NCI-H526 (cell line): Measurements from ENCODE around the gene DNAH17.
"Not testable (repeated sequence)": the region's sequence is repeated elsewhere in the genome, so short reads cannot be mapped to it uniquely, and the experiment has no call there.

Experiments
- DNase-seq, 2 experiments: peaks; one replicate each; lab custom pipeline; 2025; lab: John Stamatoyannopoulos, UW

DNAH17 gene

GRCh38 chr17:78522031-78522809 lies 55.0 kb downstream of the DNAH17 start:
- DNase-seq, result no peak

DNA sequence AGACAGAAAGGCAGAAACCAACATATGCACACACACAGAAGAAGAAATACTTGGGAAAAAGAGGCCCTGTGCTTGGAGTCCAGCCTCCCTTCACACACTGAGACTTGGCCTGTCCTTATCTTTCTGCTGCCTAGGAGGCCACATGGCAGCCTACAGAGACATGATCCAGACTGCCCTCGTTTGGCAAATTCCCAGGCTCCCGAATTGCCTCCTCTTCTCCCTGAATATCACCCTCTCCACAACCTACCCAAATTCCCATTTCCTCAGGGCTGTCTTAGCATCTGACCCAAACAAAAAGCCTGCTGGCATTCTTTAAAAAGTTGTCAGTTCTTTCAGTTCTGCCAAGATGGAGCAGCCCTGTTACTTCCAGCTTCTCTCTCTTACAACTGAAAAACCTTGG lies 59.8 kb downstream of the DNAH17 start:
- no peak for DNase-seq

GRCh38 chr17:78515480-78515879 lies 61.7 kb downstream of the DNAH17 start:
- no peak for DNase-seq

GRCh38 chr17:78514521-78514920 lies 62.7 kb downstream of the DNAH17 start:
- DNase-seq, result no peak

- DNase-seq, result no peak
Measured at GRCh38 chr17:78512976-78513375, 64.2 kb downstream of the DNAH17 start.

DNA sequence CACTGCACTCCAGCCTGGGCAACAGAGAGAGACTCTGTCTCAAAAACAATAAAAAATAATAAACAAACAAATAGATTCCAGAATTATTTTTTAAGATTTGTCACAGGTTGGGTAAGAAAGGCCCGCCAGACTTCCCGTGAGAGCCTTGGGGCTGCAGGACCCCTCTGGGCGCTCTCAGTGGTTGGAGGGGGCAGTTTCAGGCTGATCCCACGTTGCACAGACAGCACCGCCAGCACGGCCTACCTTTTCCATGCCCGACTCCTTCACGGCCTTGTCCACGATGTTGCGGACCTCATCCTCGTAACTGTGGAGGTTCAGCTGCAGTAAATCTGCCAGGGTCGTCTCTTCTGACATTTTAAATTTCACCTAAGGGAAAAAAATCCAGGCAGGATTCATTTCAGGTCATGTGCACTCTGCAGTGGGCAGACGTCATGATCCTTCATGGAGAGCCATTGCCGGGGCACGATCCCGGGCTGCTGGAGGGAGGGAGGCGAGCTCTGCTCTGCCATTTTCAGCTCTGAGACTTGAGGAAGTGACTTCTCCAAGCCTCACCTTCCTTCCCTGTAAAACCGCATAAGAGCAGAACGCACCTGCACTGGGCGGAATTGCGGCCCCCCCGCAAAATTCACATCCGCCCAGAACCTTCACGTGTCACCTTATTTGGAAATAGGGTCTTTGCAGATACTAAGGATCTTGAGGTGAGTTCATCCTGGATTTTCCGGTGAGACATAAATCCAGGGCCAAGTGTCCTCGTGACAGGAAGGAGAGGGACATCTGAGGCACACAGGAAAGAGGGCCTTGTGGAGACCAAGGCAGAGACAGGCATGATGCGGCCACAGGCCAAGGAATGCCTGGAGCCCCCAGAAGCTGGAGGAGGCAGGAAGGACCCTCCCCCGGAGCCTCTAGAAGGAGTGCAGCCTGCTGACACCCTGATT lies 66.8 kb downstream of the DNAH17 start:
- no peak for DNase-seq

DNA sequence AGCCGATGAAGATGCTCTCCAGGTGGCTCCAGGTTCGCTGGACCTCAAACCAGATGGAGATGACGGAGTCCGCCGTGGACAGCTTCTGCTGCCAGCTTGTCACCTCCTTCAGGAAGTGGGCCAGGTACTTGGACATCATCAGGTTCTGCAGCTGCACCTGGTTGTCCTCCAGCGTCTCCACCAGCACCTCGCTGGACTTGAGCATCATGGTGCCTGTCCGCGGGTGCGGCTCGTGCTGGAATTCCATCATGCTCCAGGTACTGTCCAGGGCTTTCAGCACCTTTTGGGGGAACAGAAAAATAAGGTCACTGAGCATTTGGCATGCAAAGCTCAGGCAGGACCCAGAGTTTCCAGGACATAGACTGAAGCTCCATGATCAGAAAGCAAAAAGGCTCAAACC lies 69.7 kb downstream of the DNAH17 start:
- DNase-seq, result no peak

DNA sequence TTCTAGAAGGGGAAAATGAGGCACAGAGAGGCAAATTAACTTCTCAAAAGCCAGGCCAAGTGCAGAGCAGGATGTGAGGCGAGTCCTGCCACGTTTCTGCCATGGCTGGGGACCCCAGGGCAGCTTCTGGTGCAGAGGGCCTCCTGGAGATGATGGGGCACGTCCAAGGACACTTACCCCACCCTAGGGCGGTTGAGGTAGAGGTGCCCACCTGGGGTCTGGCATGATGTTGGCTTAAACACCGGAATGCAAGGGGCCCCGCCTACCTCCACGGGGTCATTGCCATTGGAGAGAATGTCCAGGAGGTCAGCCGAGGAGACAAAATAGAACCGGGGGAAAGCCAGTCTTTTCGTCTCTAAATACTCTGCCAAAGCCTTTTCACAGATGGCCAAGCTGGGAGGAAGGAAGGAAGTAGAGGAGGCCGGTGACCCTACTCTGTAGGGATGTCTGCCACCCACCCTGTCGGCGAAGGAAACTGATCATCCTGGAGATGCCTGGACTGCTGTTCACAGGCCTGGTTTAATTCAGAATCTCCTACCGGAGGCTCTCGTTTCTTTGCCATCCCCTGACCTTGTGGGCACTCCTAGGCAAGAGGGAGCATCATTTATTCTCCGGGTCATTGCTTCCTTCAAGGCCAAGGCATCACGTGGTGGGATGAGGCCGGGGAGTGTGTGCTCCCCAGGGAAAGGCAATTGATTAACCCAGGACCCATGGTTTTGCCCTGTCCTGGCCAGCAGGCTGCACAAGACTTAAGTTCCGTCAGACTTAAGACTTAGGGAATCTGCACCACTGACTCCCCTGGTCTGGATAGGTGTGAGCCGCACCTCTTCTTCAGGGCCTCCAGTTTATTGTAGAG lies 70.5 kb downstream of the DNAH17 start:
- no peak for DNase-seq

- no peak for DNase-seq
Measured at GRCh38 chr17:78504156-78504925, 72.9 kb downstream of the DNAH17 start.

DNA sequence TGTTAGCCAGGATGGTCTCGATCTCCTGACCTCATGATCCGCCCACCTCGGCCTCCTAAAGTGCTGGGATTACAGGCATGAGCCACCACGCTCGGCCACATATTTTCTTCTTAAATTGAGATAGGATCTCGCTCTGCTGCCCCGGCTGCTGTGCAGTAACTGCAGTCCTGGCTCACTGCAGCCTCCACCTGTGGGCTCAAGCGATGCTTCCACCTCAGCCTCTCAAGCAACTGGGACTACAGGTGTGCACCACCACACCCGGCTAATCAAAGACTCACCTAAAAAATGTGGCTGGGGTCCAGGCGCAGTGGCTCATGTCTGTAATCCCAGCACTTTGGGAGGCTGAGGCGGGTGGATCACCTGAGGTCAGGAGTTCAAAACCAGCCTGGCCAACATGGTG lies 73.8 kb downstream of the DNAH17 start:
- not testable (repeated sequence) for DNase-seq

GRCh38 chr17:78502611-78503148 lies 74.5 kb downstream of the DNAH17 start:
- no peak for DNase-seq

DNA sequence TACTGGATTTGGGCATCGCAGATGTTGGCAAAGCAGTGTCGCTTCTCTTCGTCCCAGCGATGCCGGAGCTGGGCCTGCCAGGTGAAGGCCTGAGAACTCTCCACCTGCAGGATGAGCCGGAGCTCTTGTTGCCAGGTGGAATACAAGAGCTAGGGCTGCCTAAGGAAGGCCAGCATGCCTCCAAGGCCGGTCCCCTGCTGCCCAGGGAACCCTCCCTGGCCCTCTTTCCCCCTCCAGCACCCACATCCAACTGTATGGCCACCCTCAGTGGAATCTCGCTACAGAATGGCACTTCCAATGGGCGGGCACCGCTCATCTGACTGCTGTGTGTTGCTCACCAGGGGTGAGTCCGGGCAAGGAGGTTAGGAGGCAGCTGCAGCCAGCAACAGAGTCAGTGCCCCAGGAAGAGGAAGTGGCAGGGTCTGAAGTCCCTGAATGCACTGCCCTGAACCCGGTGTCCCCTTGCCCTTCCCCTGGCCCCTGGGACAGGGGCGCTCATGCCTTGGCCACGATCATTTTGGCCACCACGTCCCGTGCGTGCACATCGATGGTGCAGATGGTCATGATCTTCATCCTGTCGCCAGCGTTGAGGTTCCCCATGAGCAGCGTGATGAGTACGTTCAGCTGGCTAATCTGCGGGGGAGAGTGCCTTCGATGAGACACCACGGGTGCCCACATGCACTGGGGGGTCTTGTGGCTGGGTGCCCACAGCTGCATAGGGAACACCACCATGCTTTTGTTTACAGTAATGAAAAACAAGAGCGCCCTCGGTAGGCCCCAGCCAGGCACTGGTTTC lies 75.8 kb downstream of the DNAH17 start:
- DNase-seq, result no peak

- no peak for DNase-seq
Measured at GRCh38 chr17:78500806-78501205, 76.4 kb downstream of the DNAH17 start.

DNA sequence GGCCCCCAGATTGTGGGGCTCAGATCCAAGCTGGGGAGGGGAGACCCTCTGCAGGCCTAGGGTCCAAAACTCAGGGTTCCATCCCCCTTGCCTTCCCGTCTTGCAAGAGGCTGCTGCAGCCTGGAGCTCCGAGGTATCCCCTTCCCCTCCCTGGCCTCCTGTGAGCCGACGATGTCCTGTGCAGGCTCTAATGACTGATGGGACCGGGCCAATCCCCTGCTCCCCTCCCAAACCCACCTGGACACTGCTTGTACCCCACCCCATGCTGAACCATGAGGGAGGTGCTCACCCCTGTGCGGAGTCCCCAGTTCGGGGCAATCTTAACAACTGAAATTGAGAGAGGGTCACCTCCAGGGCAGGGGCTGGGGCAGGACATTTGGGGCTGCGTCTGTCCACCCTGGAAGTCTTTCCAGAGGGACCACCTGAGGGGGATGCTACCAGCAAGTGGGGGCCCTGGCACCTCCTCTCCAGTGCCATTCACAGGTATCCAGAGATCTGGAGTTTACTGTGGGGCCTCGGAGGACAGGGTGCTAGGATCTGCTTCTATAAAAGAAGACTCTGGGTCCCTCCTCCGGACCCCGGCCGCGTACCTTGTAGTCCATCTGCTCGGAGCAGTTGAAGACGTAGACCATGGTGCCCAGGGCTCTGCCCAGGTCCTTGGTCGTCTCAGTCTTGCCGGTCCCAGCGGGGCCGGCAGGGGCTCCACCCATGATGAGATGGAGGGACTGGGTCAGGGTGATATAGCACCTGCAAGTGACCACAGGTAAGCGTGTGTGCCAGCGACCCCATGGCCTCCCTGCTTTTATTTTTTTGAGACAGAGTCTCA lies 77.3 kb downstream of the DNAH17 start:
- no peak for DNase-seq

GRCh38 chr17:78498848-78499247 lies 78.3 kb downstream of the DNAH17 start:
- DNase-seq, result no peak

DNA sequence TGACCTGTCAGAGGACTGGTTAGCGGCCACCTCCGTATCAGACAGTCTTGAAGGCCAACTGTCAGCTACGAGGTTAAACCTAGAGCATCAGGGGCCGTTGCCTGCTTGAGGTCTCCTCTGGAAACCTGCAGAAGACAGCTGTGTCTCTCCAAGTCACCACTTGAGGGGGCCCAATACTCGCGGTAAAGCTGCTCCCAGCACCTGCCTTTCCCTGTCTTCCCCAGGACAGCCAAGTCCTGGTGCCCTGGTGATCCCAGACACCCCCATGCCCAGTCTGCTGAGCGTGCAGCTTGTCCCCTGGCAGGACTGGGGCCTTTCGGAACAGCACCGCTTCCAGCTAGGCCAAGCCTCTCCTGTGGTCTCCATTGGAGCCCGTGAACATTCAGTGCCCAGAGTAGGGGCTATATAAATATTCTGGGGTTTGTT lies 80.1 kb downstream of the DNAH17 start:
- peak; percentile 63 to 91 for DNase-seq

DNA sequence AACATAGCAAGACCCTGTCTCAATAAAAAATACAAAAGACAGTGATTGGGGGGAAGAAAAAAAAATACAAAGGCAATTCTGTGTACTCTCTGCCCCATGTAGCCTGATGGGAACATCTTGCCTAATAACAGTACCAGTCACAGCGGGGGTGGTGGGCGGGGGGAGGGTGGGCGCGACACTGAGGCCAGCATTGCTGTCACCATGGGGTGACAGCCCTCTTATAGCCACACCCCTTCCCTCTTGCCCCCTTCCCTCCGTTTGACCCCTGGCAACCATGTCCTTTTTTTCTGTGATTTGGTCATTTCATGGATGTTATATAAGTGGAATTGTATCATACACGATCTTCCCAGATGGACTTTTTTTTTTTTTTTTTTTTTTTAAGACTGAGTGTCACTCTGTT lies 80.9 kb downstream of the DNAH17 start:
- DNase-seq, result no peak

- DNase-seq, result no peak
Measured at GRCh38 chr17:78495634-78496033, 81.6 kb downstream of the DNAH17 start.

DNA sequence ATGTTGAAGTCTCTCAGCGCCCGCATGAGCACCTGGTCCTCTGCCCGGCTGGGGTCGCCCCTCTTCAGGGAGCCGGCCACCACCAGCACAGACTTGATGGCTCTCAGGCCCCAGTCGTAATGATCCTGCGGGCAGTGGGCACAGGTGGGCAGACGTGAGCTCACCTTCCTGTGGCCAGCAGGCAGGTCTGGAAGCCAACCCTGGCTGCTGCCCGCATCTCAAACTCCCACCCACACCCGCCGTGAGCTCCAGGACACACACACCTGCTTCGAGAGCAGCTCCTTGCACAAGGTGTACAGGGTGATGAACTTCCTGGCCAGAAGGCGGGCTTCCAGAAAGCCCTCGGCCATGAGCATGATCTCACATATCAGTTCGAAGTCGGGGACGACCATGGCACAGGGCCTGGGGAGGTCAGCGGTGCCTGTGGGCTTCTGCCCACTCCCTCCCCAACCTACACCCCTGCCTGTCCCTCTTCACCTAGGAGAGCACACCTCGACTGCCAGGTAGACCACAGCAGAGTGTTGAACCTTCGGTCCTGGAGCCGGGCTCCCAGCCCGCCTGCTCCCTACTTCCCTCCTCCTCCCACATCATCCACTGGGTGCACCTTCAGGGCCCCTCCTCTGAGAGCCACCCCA lies 82.4 kb downstream of the DNAH17 start:
- no peak for DNase-seq
